Measurements from ENCODE around the gene EFCAB12. TPM values are rescaled to one million over a fixed set of nuclear protein-coding genes. Genes with fewer than 3 reads are reported as not detected.

EFCAB12 gene
- total RNA-seq, 2 donors from 2014 or later: 0.33 to 0.73 TPM

- Mint-ChIP-seq H3K36me3 (ENCODE audit: low read depth) (peaks cover 30% of the 10 kb centered on the region), H3K4me1 (peaks cover 11% of the 10 kb centered on the region), H3K4me3 (no peak overlapping the region), H3K27me3 (ENCODE audit: insufficient read depth) (no peaks in the 10 kb centered on the region), H3K9me3 (no peaks in the 10 kb centered on the region), H3K27ac (peak overlapping the region; percentile 70)
- H3K4me3 ChIP-seq (ENCODE audit: low read length): no peak overlapping the region
- no peaks in the 10 kb centered on the region for H3K9me3 ChIP-seq (ENCODE audit: control insufficient read depth, low read length)
- peak; percentile 10 for DNase-seq
- H3K9ac ChIP-seq (ENCODE audit: extremely low read depth, low read length, poor library complexity, severe bottlenecking): peak overlapping the region; percentile 11
- 90 to 95% methylated on average over 3 to 6 of the region's 6 CpGs for WGBS, 2 experiments (ENCODE audit: insufficient coverage in 1 of 2, insufficient read length in 1 of 2)
- H3K4me1 ChIP-seq (ENCODE audit: control insufficient read depth, insufficient read depth, low read length): peaks cover 5% of the 10 kb centered on the region
- peaks cover 11% of the 10 kb centered on the region for H3K36me3 ChIP-seq (ENCODE audit: control insufficient read depth, insufficient read depth, low read length)
- TF ChIP-seq CTCF (conservative IDR thresholded peaks at IDR 0.05): no peak
- H3K27ac ChIP-seq (ENCODE audit: low read depth, low read length): no peak overlapping the region
- H3K27me3 ChIP-seq (ENCODE audit: control insufficient read depth, insufficient read depth, low read length, poor library complexity, severe bottlenecking): no peaks in the 10 kb centered on the region
These were observed 33.2 kb upstream of the EFCAB12 start for GRCh38 chr3:129461461-129462146.

GRCh38 chr3:129461022-129461421, 32.6 kb upstream of the EFCAB12 start:
- peaks cover 13% of the 10 kb centered on the region for H3K36me3 ChIP-seq (ENCODE audit: control insufficient read depth, insufficient read depth, low read length)
- H3K36me3 Mint-ChIP-seq (ENCODE audit: low read depth): peaks cover 32% of the 10 kb centered on the region
- no peak for TF ChIP-seq CTCF (conservative IDR thresholded peaks at IDR 0.05)
- no peak overlapping the region for H3K4me3 Mint-ChIP-seq
- no peak for DNase-seq
- no peak overlapping the region for H3K27ac ChIP-seq (ENCODE audit: low read depth, low read length)
- no peaks in the 10 kb centered on the region for H3K27me3 Mint-ChIP-seq (ENCODE audit: insufficient read depth)
- no peaks in the 10 kb centered on the region for H3K9me3 Mint-ChIP-seq
- H3K4me3 ChIP-seq (ENCODE audit: low read length): no peak overlapping the region
- H3K27me3 ChIP-seq (ENCODE audit: control insufficient read depth, insufficient read depth, low read length, poor library complexity, severe bottlenecking): no peaks in the 10 kb centered on the region
- H3K27ac Mint-ChIP-seq: no peak overlapping the region
- H3K9me3 ChIP-seq (ENCODE audit: control insufficient read depth, low read length): no peaks in the 10 kb centered on the region
- H3K4me1 Mint-ChIP-seq: peaks cover 11% of the 10 kb centered on the region
- H3K9ac ChIP-seq (ENCODE audit: extremely low read depth, low read length, poor library complexity, severe bottlenecking): no peak overlapping the region
- WGBS, 2 experiments (ENCODE audit: insufficient coverage in 1 of 2, insufficient read length in 1 of 2): 90% methylated on average over 1 of the region's 1 CpG; no CpG with 5 or more reads in 1 of the 2 experiments
- H3K4me1 ChIP-seq (ENCODE audit: control insufficient read depth, insufficient read depth, low read length): peaks cover 5% of the 10 kb centered on the region

- H3K9me3 Mint-ChIP-seq: no peaks in the 10 kb centered on the region
- WGBS, 2 experiments (ENCODE audit: insufficient coverage in 1 of 2, insufficient read length in 1 of 2): 93 to 96% methylated on average over 2 of the region's 2 CpGs
These were observed 32.1 kb upstream of the EFCAB12 start for GRCh38 chr3:129460572-129460971.

More at GRCh38 chr3:129460572-129460971, 32.1 kb upstream of the EFCAB12 start:
- Histone ChIP-seq H3K27me3 (ENCODE audit: control insufficient read depth, insufficient read depth, low read length, poor library complexity, severe bottlenecking) (no peaks in the 10 kb centered on the region), H3K27ac (ENCODE audit: low read depth, low read length) (no peak overlapping the region), H3K4me1 (ENCODE audit: control insufficient read depth, insufficient read depth, low read length) (peaks cover 5% of the 10 kb centered on the region), H3K36me3 (ENCODE audit: control insufficient read depth, insufficient read depth, low read length) (peaks cover 17% of the 10 kb centered on the region), H3K4me3 (ENCODE audit: low read length) (no peak overlapping the region), H3K9me3 (ENCODE audit: control insufficient read depth, low read length) (no peaks in the 10 kb centered on the region), H3K9ac (ENCODE audit: extremely low read depth, low read length, poor library complexity, severe bottlenecking) (no peak overlapping the region)
- Mint-ChIP-seq H3K27ac (no peak overlapping the region), H3K36me3 (ENCODE audit: low read depth) (peaks cover 36% of the 10 kb centered on the region), H3K4me3 (no peak overlapping the region), H3K27me3 (ENCODE audit: insufficient read depth) (no peaks in the 10 kb centered on the region), H3K4me1 (peaks cover 11% of the 10 kb centered on the region)
- DNase-seq: no peak
- no peak for TF ChIP-seq CTCF (conservative IDR thresholded peaks at IDR 0.05)
